ENCODE measurements around the gene PRMT7. TPM values are rescaled to one million over a fixed set of nuclear protein-coding genes. Genes with fewer than 3 reads are reported as not detected.

PRMT7 gene
- total RNA-seq, 1 experiment from 2014 or later = 46.4 TPM

DNA sequence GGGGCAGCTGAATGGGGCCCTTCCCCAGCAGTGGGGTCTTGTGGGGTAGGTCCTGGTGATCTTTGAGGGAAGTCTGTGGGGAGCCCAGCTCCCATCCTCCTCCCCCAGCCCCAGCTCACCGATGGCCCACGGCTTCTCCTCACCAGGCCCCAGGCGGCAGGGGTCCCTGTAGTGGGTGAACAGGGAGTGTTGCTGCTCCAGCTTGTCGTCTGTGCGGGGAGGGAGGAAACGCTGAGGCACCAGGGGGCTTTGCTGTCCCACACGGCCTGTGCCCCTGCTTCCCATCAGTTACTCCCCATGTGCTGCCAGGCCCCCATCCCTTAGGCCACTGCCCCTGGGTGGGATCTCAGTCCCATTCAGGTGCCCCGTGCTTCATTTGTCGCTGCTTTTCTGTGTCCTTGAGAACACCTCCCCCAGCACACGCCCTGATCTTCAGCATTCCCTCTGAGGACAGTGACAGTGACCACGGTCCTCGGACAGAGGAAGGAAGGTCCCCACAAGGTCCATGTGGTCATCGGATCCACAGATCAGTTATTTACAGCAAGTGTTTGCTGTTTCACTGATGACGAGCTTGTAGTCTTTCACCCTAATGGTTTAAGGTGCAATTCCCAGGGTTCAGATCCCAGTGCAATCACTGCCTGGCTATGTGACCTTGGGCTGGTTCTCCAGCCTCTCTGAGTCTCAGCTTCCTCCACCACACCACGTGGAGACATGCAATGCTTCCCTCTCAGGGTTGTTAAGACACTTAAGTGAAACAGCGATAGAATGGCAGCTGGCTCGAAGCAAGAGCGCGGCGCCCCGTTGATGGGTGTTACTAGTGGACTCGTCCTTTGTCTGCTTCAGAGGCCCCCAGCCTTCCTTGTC is 53.1 kb downstream of the PRMT7 start:
- ATAC-seq = no peak

DNA sequence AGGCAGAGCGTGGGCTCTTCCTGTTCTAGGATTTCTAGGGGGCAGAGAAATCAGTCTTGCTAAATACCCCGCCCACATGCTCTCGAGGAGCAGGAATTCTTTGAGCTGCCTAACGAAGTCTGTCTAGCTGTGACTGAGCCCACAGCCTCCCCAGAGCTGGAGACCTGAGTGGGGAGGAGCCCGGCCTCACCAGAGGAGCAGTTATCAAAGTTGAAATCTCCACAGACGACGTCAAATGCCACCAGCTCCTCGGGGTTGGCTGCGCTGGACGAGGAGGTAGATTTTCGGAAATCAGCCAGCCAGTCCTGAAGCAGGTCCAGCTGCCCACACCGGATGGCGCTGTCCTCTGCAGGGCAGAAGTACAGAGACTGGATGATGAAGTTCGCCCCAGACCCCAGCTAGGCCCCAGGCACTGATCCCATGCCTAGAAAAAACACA is 53.8 kb downstream of the PRMT7 start:
- no peak overlapping the region for H3K27ac ChIP-seq (ENCODE audit: low read length)
- no TSS peak for BruUV-seq (replicated peaks)
- no peaks in the 10 kb centered on the region for H3K9me2 ChIP-seq (replicated peaks; ENCODE audit: low read length)
- H3K79me2 ChIP-seq (ENCODE audit: low read length) = no peaks in the 10 kb centered on the region
- H3K4me1 ChIP-seq (ENCODE audit: insufficient read depth, low read length) = no peaks in the 10 kb centered on the region
- ChIA-PET POLR2A (ENCODE audit: unreplicated experiment) (interaction anchor here (0.7 kb wide), 1 partner anchor 376 kb away, joined by 3 read pairs; no protein-coding TSS in a partner anchor), CTCF (no interaction called here)
- DNase-seq (no peak), ATAC-seq (no peak)
- H2AFZ ChIP-seq (ENCODE audit: low read length) = no peak overlapping the region
- no peaks in the 10 kb centered on the region for H4K20me1 ChIP-seq (ENCODE audit: low read length)
- intact Hi-C loops (cut with micrococcal nuclease) = no loop called here
- no peak overlapping the region for H3K4me2 ChIP-seq (ENCODE audit: low read length)
- TF ChIP-seq, protein P1, sequence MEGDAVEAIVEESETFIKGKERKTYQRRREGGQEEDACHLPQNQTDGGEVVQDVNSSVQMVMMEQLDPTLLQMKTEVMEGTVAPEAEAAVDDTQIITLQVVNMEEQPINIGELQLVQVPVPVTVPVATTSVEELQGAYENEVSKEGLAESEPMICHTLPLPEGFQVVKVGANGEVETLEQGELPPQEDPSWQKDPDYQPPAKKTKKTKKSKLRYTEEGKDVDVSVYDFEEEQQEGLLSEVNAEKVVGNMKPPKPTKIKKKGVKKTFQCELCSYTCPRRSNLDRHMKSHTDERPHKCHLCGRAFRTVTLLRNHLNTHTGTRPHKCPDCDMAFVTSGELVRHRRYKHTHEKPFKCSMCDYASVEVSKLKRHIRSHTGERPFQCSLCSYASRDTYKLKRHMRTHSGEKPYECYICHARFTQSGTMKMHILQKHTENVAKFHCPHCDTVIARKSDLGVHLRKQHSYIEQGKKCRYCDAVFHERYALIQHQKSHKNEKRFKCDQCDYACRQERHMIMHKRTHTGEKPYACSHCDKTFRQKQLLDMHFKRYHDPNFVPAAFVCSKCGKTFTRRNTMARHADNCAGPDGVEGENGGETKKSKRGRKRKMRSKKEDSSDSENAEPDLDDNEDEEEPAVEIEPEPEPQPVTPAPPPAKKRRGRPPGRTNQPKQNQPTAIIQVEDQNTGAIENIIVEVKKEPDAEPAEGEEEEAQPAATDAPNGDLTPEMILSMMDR (conservative IDR thresholded peaks at IDR 0.05; ENCODE audit: low read depth, low read length) = 0 out of 2 replicates have a peak, but pooled peaks have one; percentile 19
- TF ChIP-seq EZH2phosphoT487 (IDR thresholded peaks at IDR 0.05; ENCODE audit: borderline replicate concordance, low read length) = no peak
- no peak for TF ChIP-seq EZH2 (IDR thresholded peaks at IDR 0.05; ENCODE audit: low read length, unreplicated experiment)
- H3K4me3 ChIP-seq (ENCODE audit: low read length) = no peak overlapping the region
- no peaks in the 10 kb centered on the region for H3K36me3 ChIP-seq (ENCODE audit: low read depth, low read length)
- no peaks in the 10 kb centered on the region for H3K9me3 ChIP-seq (ENCODE audit: low read length)
- H3K27me3 ChIP-seq (ENCODE audit: low read length) = no peaks in the 10 kb centered on the region
- H3K9ac ChIP-seq (ENCODE audit: low read length) = no peak overlapping the region
- H3F3A ChIP-seq (ENCODE audit: low read length, unreplicated experiment) = no peaks in the 10 kb centered on the region

More for the DNA sequence above, 53.1 kb downstream of the PRMT7 start:
- no peaks in the 10 kb centered on the region for H3K36me3 ChIP-seq (ENCODE audit: low read depth, low read length)
- H2AFZ ChIP-seq (ENCODE audit: low read length) = no peak overlapping the region
- DNase-seq = no peak
- no peaks in the 10 kb centered on the region for H3K9me3 ChIP-seq (ENCODE audit: low read length)
- CTCF ChIA-PET = no interaction called here
- no peaks in the 10 kb centered on the region for H3K79me2 ChIP-seq (ENCODE audit: low read length)
- no peak overlapping the region for H3K27ac ChIP-seq (ENCODE audit: low read length)
- no peak for TF ChIP-seq EZH2phosphoT487 (IDR thresholded peaks at IDR 0.05; ENCODE audit: borderline replicate concordance, low read length)
- TF ChIP-seq, protein P1 (conservative IDR thresholded peaks at IDR 0.05; ENCODE audit: low read depth, low read length) = no peak
- no peak for TF ChIP-seq EZH2 (IDR thresholded peaks at IDR 0.05; ENCODE audit: low read length, unreplicated experiment)
- no peak overlapping the region for H3K4me2 ChIP-seq (ENCODE audit: low read length)
- H3K9me2 ChIP-seq (replicated peaks; ENCODE audit: low read length) = no peaks in the 10 kb centered on the region
- POLR2A ChIA-PET (ENCODE audit: unreplicated experiment) = interaction anchor here (0.7 kb wide), 1 partner anchor 377 kb away, joined by 3 read pairs; no protein-coding TSS in a partner anchor
- BruUV-seq (replicated peaks) = no TSS peak
- no peaks in the 10 kb centered on the region for H3K27me3 ChIP-seq (ENCODE audit: low read length)
- no peak overlapping the region for H3K9ac ChIP-seq (ENCODE audit: low read length)
- intact Hi-C loops (cut with micrococcal nuclease) = no loop called here
- no peak overlapping the region for H3K4me3 ChIP-seq (ENCODE audit: low read length)
- H3K4me1 ChIP-seq (ENCODE audit: insufficient read depth, low read length) = no peaks in the 10 kb centered on the region
- no peaks in the 10 kb centered on the region for H3F3A ChIP-seq (ENCODE audit: low read length, unreplicated experiment)
- no peaks in the 10 kb centered on the region for H4K20me1 ChIP-seq (ENCODE audit: low read length)
